ENCODE results near the gene CCDC92. TPM values are rescaled to one million over a fixed set of nuclear protein-coding genes. Genes with fewer than 3 reads are reported as not detected.

The CCDC92 gene
- total RNA-seq, 2 experiments from 2014 or later: 14.8 to 16.2 TPM

DNA sequence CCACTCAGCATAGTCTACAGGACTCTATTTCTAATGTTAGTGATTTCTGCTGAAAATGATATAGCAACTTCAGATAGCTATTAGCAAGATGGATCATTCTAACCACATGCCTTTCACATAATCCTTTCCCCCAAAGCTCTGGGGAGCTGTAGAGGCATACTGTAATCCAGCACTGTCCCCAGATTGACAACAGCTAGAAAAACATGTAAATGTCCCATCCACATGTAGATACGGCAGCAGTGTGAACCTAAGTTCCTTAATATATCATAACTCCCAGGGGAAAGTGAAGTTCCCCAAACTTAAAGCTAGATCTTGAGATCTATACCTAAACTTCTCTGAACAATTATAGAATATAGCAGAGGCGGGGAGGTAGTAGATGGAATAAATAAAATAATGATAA lies 14.4 kb upstream of the CCDC92 start:
- no peak overlapping the region for H3K27ac Mint-ChIP-seq
- DNase-seq: no peak
- peaks cover 17% of the 10 kb centered on the region for H3K4me1 Mint-ChIP-seq (ENCODE audit: low read depth)
- ChIA-PET POLR2A (no interaction called here), CTCF (interaction anchor here (1.1 to 11.8 kb wide), 9 partner anchors 8 to 84 kb away, joined by 3 to 72 read pairs (median 3); no protein-coding TSS in a partner anchor)
- H3K9me3 Mint-ChIP-seq (ENCODE audit: insufficient read depth): no peaks in the 10 kb centered on the region
- ATAC-seq: no peak
- H3K36me3 Mint-ChIP-seq (ENCODE audit: low read depth): peaks cover 18% of the 10 kb centered on the region
- H3K4me3 Mint-ChIP-seq: no peak overlapping the region
- H3K27me3 Mint-ChIP-seq (ENCODE audit: low read depth): no peaks in the 10 kb centered on the region

DNA sequence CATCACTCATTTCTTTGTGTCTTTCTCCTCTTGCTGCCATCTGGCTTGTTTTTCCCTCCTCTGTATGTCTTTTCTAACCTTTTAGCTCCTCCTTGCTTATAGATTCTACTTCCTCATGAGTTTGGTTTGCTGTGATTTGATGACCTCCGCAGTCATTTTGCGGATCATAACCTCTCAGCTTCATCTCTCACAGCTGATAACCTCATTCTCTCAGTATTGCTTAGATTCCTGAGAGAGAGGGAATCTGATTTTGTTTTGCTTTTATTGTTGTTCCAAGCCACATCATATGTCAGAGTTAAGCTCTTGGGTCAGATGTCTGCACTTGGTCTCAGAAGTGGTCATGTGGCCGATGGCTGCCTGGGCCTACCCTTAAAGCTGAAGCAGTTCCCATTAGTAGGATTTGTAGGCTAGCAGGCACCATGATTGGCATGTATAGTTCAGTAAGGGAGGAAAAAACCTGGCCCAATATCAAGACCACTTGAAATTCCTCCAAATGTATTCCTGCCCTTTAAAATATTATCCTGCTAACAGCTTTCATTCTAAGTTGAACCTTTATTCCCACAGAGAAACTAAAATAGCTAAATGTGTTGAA lies 13.8 kb upstream of the CCDC92 start:
- Mint-ChIP-seq H3K4me3 (no peak overlapping the region), H3K27ac (no peak overlapping the region), H3K9me3 (ENCODE audit: insufficient read depth) (no peaks in the 10 kb centered on the region), H3K27me3 (ENCODE audit: low read depth) (no peaks in the 10 kb centered on the region), H3K4me1 (ENCODE audit: low read depth) (peaks cover 17% of the 10 kb centered on the region), H3K36me3 (ENCODE audit: low read depth) (peaks cover 18% of the 10 kb centered on the region)
- ATAC-seq (no peak), DNase-seq (no peak)
- ChIA-PET CTCF (interaction anchor here (1.1 to 11.8 kb wide), 8 partner anchors 8 to 83 kb away, joined by 3 to 72 read pairs (median 3); no protein-coding TSS in a partner anchor), POLR2A (no interaction called here)

DNA sequence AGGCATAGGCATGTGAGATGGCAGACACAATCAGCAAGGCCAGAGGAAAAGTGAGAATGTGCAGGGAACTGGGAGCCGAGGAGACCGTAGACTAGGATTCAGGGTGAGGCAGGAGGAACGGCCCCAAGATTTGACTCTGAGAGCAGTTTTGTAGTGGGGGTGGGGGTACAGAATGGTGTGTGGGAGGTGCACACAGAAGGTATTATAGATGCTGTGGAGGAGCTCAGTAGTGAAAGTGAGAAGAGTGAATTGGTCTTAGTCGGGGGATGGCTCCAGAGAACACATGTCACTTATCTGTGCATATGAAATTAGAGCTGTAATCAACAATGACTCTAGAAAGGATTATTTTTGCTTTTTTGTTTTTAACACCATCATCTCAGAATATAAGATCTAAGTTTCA lies 12.3 kb upstream of the CCDC92 start:
- POLR2A ChIA-PET: no interaction called here
- ATAC-seq (no peak), DNase-seq (no peak)
- Mint-ChIP-seq H3K9me3 (ENCODE audit: insufficient read depth) (no peaks in the 10 kb centered on the region), H3K4me1 (ENCODE audit: low read depth) (peaks cover 12% of the 10 kb centered on the region), H3K36me3 (ENCODE audit: low read depth) (peaks cover 16% of the 10 kb centered on the region), H3K27ac (no peak overlapping the region), H3K27me3 (ENCODE audit: low read depth) (no peaks in the 10 kb centered on the region), H3K4me3 (no peak overlapping the region)
- CTCF ChIA-PET: interaction anchor here (0.7 to 11.8 kb wide), 9 partner anchors 8 to 786 kb away, joined by 3 to 72 read pairs (median 5); no protein-coding TSS in a partner anchor

DNA sequence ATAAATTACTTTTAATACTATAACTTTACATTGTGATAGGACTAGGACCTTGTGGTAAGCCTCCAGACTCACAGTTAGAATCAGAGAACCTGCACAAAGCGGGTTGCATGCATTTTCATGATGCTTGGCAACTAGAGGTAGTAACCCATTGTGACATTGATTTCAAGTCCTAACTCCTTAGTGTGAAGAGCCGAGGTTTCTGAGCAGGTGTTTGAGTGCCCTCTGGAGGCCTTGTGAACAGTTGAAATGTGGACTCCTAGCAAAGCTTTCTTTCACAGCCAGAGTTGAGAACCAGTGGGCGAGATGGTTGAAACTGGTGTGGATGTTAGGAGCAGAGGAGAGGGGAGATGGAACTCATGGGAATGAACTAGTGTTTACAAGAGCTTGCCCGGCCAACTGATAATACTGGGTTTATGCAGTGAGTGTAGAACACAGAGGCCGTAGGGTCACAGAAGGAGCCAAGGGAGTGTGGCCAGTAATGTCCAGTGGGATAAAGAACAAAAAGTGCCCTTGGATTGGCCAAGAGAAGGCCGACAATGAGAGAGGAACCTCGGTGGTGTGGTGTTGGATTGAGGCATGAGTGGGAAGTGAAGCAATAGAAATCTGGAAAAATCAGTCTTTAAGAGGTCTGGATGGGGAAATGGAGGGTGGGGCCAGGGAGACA lies 11.3 kb upstream of the CCDC92 start:
- ChIA-PET POLR2A (no interaction called here), CTCF (interaction anchor here (0.7 to 11.8 kb wide), 15 partner anchors 9 to 787 kb away, joined by 3 to 72 read pairs (median 4); partner anchors contain the start of genes CCDC92 and ZNF664)
- no peaks in the 10 kb centered on the region for H3K9me3 Mint-ChIP-seq (ENCODE audit: insufficient read depth)
- no peak overlapping the region for H3K27ac Mint-ChIP-seq
- H3K27me3 Mint-ChIP-seq (ENCODE audit: low read depth): no peaks in the 10 kb centered on the region
- H3K4me3 Mint-ChIP-seq: no peak overlapping the region
- ATAC-seq: peak; percentile 86
- DNase-seq: peak; percentile 68
- peaks cover 10% of the 10 kb centered on the region for H3K4me1 Mint-ChIP-seq (ENCODE audit: low read depth)
- peaks cover 11% of the 10 kb centered on the region for H3K36me3 Mint-ChIP-seq (ENCODE audit: low read depth)

- Mint-ChIP-seq H3K27ac (no peak overlapping the region), H3K4me3 (no peak overlapping the region), H3K27me3 (ENCODE audit: low read depth) (no peaks in the 10 kb centered on the region), H3K4me1 (ENCODE audit: low read depth) (peaks cover 10% of the 10 kb centered on the region), H3K36me3 (ENCODE audit: low read depth) (peaks cover 2% of the 10 kb centered on the region), H3K9me3 (ENCODE audit: insufficient read depth) (no peaks in the 10 kb centered on the region)
- ChIA-PET POLR2A (no interaction called here), CTCF (interaction anchor here (1.3 to 11.8 kb wide), 3 partner anchors 24 to 79 kb away, joined by 3 to 72 read pairs (median 13); no protein-coding TSS in a partner anchor)
- DNase-seq (no peak), ATAC-seq (no peak)
Observed at GRCh38 chr12:123982269-123982668, 9.6 kb upstream of the CCDC92 start.

DNA sequence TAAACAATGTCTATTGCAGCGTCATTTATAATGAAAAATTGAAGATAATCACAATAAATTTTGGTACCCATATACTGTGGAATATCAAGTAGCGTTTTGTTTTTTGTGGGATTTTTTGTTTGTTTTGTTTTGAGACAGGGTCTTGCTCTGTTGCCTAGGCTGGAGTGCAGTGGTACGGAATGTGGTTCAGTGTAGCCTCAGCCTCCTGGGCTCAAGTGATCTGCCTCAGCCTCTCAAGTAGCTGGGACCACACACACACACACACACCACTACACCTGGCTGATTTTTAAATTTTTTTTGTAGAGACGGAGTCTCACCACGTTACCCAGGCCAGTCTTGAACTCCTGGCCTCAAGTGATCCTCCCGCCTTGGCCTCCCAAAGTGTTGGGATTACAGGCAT lies 6.9 kb upstream of the CCDC92 start:
- POLR2A ChIA-PET: no interaction called here
- H3K4me3 Mint-ChIP-seq: no peak overlapping the region
- H3K27me3 Mint-ChIP-seq (ENCODE audit: low read depth): no peaks in the 10 kb centered on the region
- CTCF ChIA-PET: interaction anchor here (11.8 kb wide), 1 partner anchor 76 kb away, joined by 72 read pairs; no protein-coding TSS in a partner anchor
- H3K27ac Mint-ChIP-seq: no peak overlapping the region
- ATAC-seq (no peak), DNase-seq (no peak)
- peaks cover 13% of the 10 kb centered on the region for H3K36me3 Mint-ChIP-seq (ENCODE audit: low read depth)
- peaks cover 13% of the 10 kb centered on the region for H3K4me1 Mint-ChIP-seq (ENCODE audit: low read depth)
- H3K9me3 Mint-ChIP-seq (ENCODE audit: insufficient read depth): no peaks in the 10 kb centered on the region

- Mint-ChIP-seq H3K36me3 (ENCODE audit: low read depth) (peaks cover 19% of the 10 kb centered on the region), H3K27ac (no peak overlapping the region), H3K4me3 (no peak overlapping the region), H3K27me3 (ENCODE audit: low read depth) (no peaks in the 10 kb centered on the region), H3K4me1 (ENCODE audit: low read depth) (peaks cover 20% of the 10 kb centered on the region), H3K9me3 (ENCODE audit: insufficient read depth) (no peaks in the 10 kb centered on the region)
- ChIA-PET CTCF (interaction anchor here (1.6 to 2.0 kb wide), 3 partner anchors 7 to 71 kb away, joined by 4 to 7 read pairs (median 6); no protein-coding TSS in a partner anchor), POLR2A (interaction anchor here (0.7 kb wide), 1 partner anchor 13 kb away, joined by 3 read pairs; no protein-coding TSS in a partner anchor)
- ATAC-seq (no peak), DNase-seq (no peak)
Observed at GRCh38 chr12:123976227-123976826, 3.7 kb upstream of the CCDC92 start.

GRCh38 chr12:123973552-123974341 lies 1.1 kb upstream of the CCDC92 start:
- Mint-ChIP-seq H3K4me1 (ENCODE audit: low read depth) (peaks cover 23% of the 10 kb centered on the region), H3K4me3 (peak overlapping the region; percentile 85), H3K27me3 (ENCODE audit: low read depth) (no peaks in the 10 kb centered on the region), H3K9me3 (ENCODE audit: insufficient read depth) (no peaks in the 10 kb centered on the region), H3K36me3 (ENCODE audit: low read depth) (peaks cover 19% of the 10 kb centered on the region), H3K27ac (peak overlapping the region; percentile 75)
- peak; percentile 10 for ATAC-seq
- CTCF ChIA-PET: interaction anchor here (1.2 kb wide), 1 partner anchor 12 kb away, joined by 3 read pairs; no protein-coding TSS in a partner anchor
- POLR2A ChIA-PET: interaction anchor here (0.7 kb wide), 1 partner anchor 399 kb away, joined by 3 read pairs; no protein-coding TSS in a partner anchor
- peak; percentile 42 for DNase-seq

DNA sequence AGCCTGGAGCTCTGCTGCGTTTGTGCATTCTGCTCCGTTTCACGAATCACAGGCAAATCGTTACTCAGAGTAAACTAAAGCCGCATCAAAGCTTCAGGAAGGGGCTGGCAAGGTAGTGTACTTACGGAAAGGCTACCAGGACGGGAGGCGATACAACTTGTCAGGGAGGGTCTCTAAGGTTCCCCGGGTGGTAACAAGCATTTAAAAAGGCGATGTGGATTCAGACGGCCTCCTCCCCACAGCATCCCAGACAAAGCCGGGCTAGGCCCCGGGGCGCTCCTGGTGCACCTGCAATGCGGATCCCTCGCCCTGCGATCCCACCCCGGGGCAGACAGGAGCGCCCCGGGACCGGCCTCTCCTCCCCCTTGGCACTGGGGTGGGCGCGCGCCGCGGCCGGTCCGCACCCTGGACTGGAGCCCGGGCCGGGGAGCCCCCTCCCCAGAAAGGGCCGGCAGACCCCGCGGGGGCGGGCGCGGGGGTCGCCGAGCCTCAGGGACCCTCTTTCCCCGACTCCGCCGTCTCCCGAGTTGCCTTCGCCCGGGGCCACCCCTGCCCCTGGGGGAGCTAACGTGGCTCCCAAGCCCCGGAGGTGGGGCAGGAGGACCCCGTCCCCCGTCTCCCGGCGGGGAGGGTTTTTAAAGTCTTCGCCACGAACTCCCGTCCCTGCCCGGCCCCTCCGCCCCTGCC lies 718 bp downstream of the CCDC92 start:
- no peaks in the 10 kb centered on the region for H3K9me3 Mint-ChIP-seq (ENCODE audit: insufficient read depth)
- peaks cover 17% of the 10 kb centered on the region for H3K36me3 Mint-ChIP-seq (ENCODE audit: low read depth)
- H3K4me1 Mint-ChIP-seq (ENCODE audit: low read depth): peaks cover 23% of the 10 kb centered on the region
- H3K27me3 Mint-ChIP-seq (ENCODE audit: low read depth): no peaks in the 10 kb centered on the region
- POLR2A ChIA-PET: no interaction called here
- H3K27ac Mint-ChIP-seq: peak overlapping the region; percentile 84
- ATAC-seq (peak; percentile 11), DNase-seq (peak; percentile 53)
- peak overlapping the region; percentile 85 for H3K4me3 Mint-ChIP-seq
- CTCF ChIA-PET: interaction anchor here (1.0 to 1.4 kb wide), 3 partner anchors 10 to 60 kb away, joined by 3 read pairs; no protein-coding TSS in a partner anchor

- H3K27me3 Mint-ChIP-seq (ENCODE audit: low read depth): no peaks in the 10 kb centered on the region
- ATAC-seq: no peak
- H3K27ac Mint-ChIP-seq: peak overlapping the region; percentile 84
- no peaks in the 10 kb centered on the region for H3K9me3 Mint-ChIP-seq (ENCODE audit: insufficient read depth)
- ChIA-PET POLR2A (no interaction called here), CTCF (interaction anchor here (1.0 to 1.4 kb wide), 3 partner anchors 10 to 60 kb away, joined by 3 read pairs; no protein-coding TSS in a partner anchor)
- peaks cover 23% of the 10 kb centered on the region for H3K4me1 Mint-ChIP-seq (ENCODE audit: low read depth)
- peak overlapping the region; percentile 85 for H3K4me3 Mint-ChIP-seq
- peaks cover 16% of the 10 kb centered on the region for H3K36me3 Mint-ChIP-seq (ENCODE audit: low read depth)
- DNase-seq: no peak
Observed at GRCh38 chr12:123971449-123971769, 1.2 kb downstream of the CCDC92 start.

GRCh38 chr12:123967121-123967586 lies 5.5 kb downstream of the CCDC92 start:
- H3K9me3 Mint-ChIP-seq (ENCODE audit: insufficient read depth): no peaks in the 10 kb centered on the region
- ATAC-seq: no peak
- H3K4me1 Mint-ChIP-seq (ENCODE audit: low read depth): peaks cover 10% of the 10 kb centered on the region
- no peaks in the 10 kb centered on the region for H3K27me3 Mint-ChIP-seq (ENCODE audit: low read depth)
- no peaks in the 10 kb centered on the region for H3K36me3 Mint-ChIP-seq (ENCODE audit: low read depth)
- no peak for DNase-seq
- ChIA-PET CTCF (no interaction called here), POLR2A (no interaction called here)
- no peak overlapping the region for H3K4me3 Mint-ChIP-seq
- no peak overlapping the region for H3K27ac Mint-ChIP-seq

Data from activated CD8-positive, alpha-beta T cell treated with anti-CD3 and anti-CD28 coated beads, Interleukin-2, amount 10 ng/mL, durations not matched to agents 7 days and 5 days (primary cell).